HG02623 (cell line): ENCODE results near the gene SIX2.
"Not testable (repeated sequence)": the region's sequence is repeated elsewhere in the genome, so short reads cannot be mapped to it uniquely, and the experiment has no call there.

Source experiments
- ATAC-seq: cut with Tn5 transposase; IDR thresholded peaks from one replicate; pipeline ENCODE4 v1.9.1; 2021; ENCODE audit warnings: moderate library complexity; ENCODE audit not compliant: unreplicated experiment

SIX2 gene

GRCh38 chr2:45009303-45009927 lies at the start of gene SIX2:
SIX2 (minus strand) TSS chr2:45009452; CDS start chr2:45009110, 342 bp downstream.
- ATAC-seq = no peak

- ATAC-seq = no peak
Observed at GRCh38 chr2:45055162-45055605, 45.9 kb upstream of the SIX2 start.

- no peak for ATAC-seq
Observed at GRCh38 chr2:45053966-45054365, 44.7 kb upstream of the SIX2 start.

- ATAC-seq = no peak
Observed at GRCh38 chr2:45052388-45052928, 43.2 kb upstream of the SIX2 start.

- ATAC-seq = no peak
Observed at GRCh38 chr2:45049569-45050336, 40.5 kb upstream of the SIX2 start.

GRCh38 chr2:45047301-45047700 lies 38.0 kb upstream of the SIX2 start:
- ATAC-seq = no peak

GRCh38 chr2:45046786-45047185 lies 37.5 kb upstream of the SIX2 start:
- ATAC-seq = no peak

- no peak for ATAC-seq
Observed at GRCh38 chr2:45045706-45046105, 36.5 kb upstream of the SIX2 start.

- ATAC-seq = no peak
Observed at GRCh38 chr2:45044916-45045315, 35.7 kb upstream of the SIX2 start.

GRCh38 chr2:45043174-45043573 lies 33.9 kb upstream of the SIX2 start:
- no peak for ATAC-seq

- ATAC-seq = no peak
Observed at GRCh38 chr2:45042401-45042800, 33.1 kb upstream of the SIX2 start.

- no peak for ATAC-seq
Observed at GRCh38 chr2:45040786-45041185, 31.5 kb upstream of the SIX2 start.

GRCh38 chr2:45039804-45040203 lies 30.6 kb upstream of the SIX2 start:
- ATAC-seq = not testable (repeated sequence)

GRCh38 chr2:45038861-45039260 lies 29.6 kb upstream of the SIX2 start:
- ATAC-seq = not testable (repeated sequence)

- no peak for ATAC-seq
Observed at GRCh38 chr2:45033302-45033701, 24.1 kb upstream of the SIX2 start.

- ATAC-seq = no peak
Observed at GRCh38 chr2:45031028-45031427, 21.8 kb upstream of the SIX2 start.

GRCh38 chr2:45030553-45030952 lies 21.3 kb upstream of the SIX2 start:
- ATAC-seq = no peak

- ATAC-seq = no peak
Observed at GRCh38 chr2:45029215-45029614, 20.0 kb upstream of the SIX2 start.

- ATAC-seq = no peak
Observed at GRCh38 chr2:45028276-45028675, 19.0 kb upstream of the SIX2 start.

GRCh38 chr2:45026924-45027450 lies 17.7 kb upstream of the SIX2 start:
- ATAC-seq = no peak

GRCh38 chr2:45024600-45025291 lies 15.5 kb upstream of the SIX2 start:
- no peak for ATAC-seq
